Measurements from ENCODE around the gene CNIH3. TPM values are rescaled to one million over a fixed set of nuclear protein-coding genes. Genes with fewer than 3 reads are reported as not detected.

Gene CNIH3
- total RNA-seq, 2 donors from 2014 or later = 0.88 to 1.3 TPM

DNA sequence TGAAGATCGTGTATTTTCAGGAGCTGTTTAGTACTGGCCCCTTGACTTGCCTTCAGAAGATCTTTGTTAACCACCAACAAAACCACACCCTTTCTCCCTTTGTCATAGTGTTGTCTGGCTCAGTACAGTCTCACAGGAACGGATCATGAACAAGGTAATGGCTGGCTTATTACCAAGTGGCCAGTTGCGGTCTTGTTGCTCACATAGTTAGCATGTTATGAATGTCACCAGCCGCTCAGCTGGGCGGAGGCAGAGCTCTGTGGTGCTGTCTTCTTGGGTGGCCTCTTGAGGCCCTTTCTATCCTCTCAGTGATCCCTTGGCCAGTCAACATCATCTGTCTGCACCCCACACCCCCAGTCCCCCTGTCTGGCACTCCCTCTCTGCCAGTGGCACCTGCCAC is 21.4 kb downstream of the CNIH3 start:
- intact Hi-C loops (cut with DNase I) = no loop called here
- no peak for DNase-seq
- ATAC-seq = no peak

DNA sequence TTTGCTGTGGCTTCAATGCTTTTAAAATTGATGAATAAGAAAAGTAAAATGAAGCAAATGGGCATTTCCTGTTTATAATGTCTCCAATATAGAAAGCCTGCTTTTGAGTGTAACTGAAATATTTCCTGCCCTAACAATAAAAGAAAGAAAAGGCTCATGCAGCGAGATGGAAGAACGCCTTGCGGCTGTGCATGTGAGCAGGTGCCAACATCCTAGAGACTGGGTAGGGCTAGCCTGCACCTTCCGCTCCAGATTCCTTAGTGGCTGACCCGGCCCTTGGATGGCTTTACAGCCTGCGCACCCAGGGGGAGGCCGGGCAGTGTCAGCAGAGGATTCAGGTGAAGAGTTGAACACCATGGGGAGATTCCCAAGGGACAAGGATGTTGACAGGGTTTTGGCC is 21.8 kb downstream of the CNIH3 start:
- DNase-seq (no peak), ATAC-seq (no peak)
- intact Hi-C loops (cut with DNase I) = no loop called here

DNA sequence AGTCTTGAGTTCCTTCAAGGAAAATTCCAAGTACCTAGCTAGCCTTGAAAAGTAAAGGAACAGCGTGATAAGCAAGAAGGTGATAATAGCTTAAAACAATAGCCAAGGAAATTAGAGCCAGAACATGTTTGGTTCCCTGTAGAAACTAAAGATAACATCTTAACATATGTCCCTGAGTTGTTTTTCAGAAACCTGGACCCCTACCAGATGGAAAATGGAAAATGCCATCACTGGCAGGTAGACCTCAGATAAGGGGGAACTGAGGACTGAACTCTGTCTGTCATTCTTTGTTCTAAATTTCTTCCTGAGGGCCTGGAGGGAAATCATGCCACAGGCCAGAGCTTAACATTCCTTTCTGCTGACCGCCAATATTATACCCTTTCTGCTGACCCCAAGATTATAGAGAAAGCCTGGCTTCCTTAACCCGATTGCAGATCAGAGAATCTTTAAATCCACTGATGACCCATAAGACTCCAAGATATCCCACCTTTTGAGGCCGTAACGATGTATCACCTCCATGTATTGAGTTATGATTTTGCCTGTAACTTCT is 23.4 kb downstream of the CNIH3 start:
- DNase-seq (no peak), ATAC-seq (no peak)
- intact Hi-C loops (cut with DNase I) = no loop called here

DNA sequence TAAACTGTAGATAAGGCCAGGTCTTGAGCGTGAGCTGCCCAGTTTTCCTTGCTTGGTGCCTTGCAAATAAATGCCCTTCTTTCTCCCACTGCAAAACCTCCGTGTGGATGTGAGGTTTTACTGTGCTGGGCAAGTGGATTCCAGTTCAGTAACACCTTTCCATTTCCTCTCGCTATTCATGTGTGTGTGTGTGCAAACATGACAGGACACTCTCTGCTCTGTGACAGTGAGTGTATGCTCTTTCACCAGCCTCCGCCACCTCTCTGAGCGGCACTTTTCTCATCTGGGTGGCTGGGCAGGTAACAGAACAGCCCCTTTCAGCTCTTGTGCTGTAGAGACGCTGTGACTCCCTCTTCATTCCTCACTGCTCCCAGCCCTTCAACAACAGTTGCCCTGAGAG is 23.9 kb downstream of the CNIH3 start:
- no peak for ATAC-seq
- intact Hi-C loops (cut with DNase I) = loop anchor here (5.0 to 10.0 kb wide), 3 partner anchors 125 to 285 kb away; partner anchors contain the start of gene DNAH14 (in 1 of the 2)
- DNase-seq = no peak

DNA sequence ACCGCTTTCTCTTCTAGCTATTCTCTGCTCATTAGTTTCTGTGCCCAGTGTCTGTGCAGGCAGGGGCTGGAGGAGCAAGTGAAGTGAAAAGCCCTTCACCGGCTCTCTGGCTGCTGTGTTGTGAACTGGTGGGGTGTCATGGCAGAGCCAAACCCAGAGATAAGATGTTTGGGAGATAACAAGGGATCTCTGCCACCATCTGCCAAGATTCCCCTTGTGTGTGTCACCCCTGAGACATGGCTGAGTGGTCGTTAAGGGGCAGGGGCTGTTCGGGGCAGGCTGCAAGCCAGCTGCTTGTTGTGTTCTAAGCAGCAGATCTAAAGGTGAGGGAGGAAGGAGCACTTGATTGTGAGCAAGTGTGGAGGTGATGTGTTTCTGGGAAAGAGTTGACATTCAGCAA is 24.5 kb downstream of the CNIH3 start:
- intact Hi-C loops (cut with DNase I) = loop anchor here (5.0 to 10.0 kb wide), 3 partner anchors 126 to 284 kb away; partner anchors contain the start of gene DNAH14 (in 1 of the 2)
- ATAC-seq (no peak), DNase-seq (no peak)

DNA sequence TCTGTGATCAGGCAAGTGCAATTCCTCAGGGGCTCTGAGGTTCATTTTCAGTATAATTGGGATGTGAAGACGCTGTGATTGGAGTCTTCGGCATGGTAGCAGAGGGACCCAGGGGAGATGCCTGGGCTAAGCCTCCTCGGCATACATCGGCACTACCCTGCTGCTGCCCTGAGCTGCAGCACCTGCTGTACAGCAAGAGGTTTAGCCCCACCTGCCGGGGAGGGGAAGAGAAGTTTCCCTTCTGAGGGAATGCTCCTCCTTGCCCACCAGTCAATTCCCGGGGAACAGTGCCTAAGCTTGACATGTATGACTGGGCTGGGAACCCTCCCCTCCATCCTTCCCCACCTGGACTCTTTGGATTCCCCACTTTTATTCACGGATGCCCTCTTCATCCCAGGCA is 24.9 kb downstream of the CNIH3 start:
- no peak for ATAC-seq
- intact Hi-C loops (cut with DNase I) = loop anchor here (5.0 to 10.0 kb wide), 3 partner anchors 126 to 284 kb away; partner anchors contain the start of gene DNAH14 (in 1 of the 2)
- no peak for DNase-seq

DNA sequence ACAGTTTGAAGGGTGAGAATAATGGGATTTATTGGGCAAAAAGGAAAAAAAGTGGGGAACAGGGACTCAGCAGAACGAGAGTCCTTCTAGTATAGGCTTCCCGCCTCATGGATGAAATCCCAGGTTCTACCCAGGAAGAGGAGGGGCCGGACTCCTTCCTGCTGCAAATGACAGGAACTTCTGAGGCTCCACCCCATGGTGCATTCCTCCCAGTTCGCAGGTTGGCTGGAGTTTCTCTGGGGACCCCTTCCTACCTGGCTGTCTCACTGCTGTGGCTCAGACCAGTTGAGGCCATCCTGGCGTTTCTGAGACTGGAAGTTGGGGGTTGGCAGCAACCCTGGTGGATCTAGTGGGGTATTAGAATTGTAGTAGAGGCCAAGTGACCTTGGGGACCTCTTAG is 27.5 kb downstream of the CNIH3 start:
- no peak for ATAC-seq

DNA sequence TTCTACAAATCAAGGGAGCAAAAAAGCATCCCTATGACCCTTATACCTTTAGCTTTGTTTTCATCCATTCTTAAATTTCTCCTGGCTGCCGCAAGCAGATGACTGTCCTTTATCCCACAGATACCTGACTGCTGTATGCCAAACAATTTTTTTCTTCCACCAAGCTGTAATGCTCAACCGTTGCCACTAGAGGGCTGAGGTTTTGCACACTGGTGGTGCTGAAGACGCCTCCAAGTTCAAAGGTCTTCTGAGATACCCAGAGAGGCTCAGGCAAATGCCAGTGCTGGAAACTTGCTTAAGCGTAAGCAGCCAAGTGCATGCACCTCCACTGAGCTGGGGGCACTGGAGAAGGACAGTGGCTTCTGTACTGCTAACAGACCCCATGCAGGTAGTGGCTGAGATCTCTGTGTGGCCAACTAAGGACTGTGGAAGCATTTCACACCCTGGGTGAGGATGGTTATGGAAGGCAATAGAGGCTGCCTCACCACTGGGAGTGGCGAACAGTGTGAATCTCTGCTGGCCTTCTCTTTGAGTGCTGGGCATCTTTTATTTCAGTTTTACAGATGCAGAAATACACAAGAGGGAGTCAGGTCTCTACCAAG is 28.5 kb downstream of the CNIH3 start:
- intact Hi-C loops (cut with DNase I) = loop anchor here (2.0 to 10.0 kb wide), 4 partner anchors 130 to 280 kb away; partner anchors contain the start of gene DNAH14 (in 1 of the 2)
- peak; percentile 61 to 66 for ATAC-seq
- DNase-seq = no peak

More for the DNA sequence above, 27.5 kb downstream of the CNIH3 start:
- no peak for DNase-seq
- intact Hi-C loops (cut with DNase I) = loop anchor here (2.0 to 10.0 kb wide), 4 partner anchors 129 to 281 kb away; partner anchors contain the start of gene DNAH14 (in 1 of the 2)

DNA sequence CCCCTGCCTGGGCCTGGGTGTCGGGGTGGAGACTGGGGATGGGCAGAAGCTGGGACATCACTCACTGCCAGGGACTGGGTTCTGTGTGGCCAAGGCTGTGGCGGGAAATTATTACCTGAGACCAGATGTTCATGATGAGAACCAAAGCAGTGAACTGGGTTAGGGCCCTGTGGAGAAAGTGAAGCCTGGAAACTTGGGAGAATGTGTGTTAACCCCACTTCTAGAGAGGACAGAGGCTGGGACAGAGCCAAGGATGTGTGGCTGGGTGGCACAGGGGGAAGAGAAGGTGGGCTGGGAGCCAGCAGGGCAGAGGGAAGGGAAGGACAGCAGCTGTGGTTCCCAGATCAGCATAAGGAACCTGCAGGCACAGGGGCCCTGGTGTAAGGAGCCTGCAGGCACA is 31.3 kb downstream of the CNIH3 start:
- ATAC-seq (no peak), DNase-seq (no peak)
- intact Hi-C loops (cut with DNase I) = loop anchor here in 1 of 2 donors (10.0 kb wide), 2 partner anchors 133 to 277 kb away; partner anchors contain the start of gene DNAH14

DNA sequence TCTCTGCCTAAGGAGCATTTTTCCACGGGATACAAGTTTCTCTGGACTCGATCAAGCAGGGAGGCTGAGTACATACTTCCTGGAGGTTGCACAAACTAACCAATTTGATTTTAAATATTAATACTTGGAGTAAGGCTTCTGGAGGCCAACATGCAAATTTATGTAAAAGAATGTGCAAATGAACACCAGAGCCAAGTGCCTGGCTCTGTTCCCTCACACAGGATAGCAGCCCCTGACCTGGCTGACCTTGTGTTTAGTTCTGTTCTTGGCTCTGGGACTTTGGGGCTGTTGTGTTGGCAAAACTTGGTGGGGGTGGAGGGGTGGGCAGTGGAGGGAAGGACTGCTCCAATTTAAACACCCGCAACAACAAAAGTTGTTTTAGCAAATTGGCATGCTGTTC is 34.2 kb downstream of the CNIH3 start:
- intact Hi-C loops (cut with DNase I) = no loop called here
- no peak for DNase-seq
- no peak for ATAC-seq

DNA sequence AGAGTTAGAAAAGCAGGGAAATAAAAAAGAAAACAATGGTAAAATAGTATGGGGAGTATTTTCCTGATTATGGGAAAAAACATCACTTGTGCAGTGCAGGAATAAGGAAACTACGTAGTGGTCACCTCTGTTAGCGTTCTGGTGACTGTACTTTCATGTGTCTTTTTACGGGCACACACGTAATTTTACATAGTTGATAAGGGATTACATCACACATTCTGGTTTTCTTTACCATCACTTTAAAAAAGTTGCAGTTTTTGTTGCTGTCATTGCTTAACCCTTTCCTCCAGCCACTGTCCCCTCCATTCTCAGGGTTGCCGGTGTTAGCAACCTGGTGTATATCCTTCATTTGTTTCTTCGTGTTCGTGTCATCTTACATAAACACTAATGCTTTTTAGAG is 35.1 kb downstream of the CNIH3 start:
- intact Hi-C loops (cut with DNase I) = no loop called here
- no peak for ATAC-seq
- DNase-seq = no peak

DNA sequence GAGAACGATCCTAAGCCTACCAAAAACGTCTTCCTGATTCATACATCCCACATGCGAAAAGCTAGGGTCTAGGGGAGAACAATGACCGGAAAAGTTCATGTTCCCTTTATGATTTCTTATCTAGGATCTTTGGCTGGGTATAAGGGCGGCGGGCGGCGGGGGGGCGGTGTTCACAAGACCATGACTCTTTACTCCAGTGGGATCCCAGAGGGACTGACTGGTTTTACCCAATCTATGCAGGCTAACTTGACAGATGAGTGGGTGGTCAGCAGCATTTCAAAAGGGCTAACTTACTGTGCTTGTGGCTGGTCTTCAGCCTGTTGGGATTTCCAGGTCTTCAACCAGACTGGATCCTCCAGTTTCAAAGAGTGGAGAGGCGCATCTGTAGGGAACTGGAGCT is 40.3 kb downstream of the CNIH3 start:
- DNase-seq (no peak), ATAC-seq (no peak)
- intact Hi-C loops (cut with DNase I) = no loop called here

DNA sequence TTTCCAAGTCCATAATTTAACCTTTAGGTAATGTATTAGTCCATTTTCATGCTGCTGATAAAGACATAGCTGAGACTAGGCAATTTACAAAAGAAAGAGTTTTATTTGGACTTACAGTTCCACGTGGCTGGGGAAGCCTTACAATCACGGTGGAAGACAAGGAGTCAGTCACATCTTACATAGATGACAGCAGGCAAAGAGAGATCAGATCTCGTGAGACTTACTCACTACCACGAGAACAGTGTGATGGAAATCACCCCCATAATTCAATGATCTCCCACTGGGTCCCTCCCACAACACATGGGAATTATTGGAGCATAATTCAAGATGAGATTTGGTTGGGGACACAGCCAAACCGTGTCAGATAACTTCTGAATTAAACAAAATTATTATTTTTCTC is 44.0 kb downstream of the CNIH3 start:
- intact Hi-C loops (cut with DNase I) = no loop called here
- no peak for ATAC-seq

DNA sequence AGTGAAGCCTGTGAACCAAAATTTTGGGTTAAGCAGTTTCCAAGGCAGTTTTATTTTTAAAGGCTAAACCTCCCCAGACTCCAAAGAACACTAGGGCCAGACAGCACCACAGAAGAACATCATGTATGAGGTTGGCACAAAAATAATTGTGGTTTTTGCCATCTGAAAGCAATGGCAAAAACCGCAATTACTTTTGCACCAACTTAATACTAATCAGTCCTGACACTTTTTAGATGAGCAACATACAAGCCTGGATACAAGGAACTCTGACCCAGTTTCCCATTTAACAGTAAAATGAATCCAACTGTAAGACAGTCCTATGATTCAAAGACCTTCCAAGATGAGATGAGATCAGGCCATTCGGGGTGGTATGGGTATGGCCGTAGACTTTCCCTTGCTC is 46.8 kb downstream of the CNIH3 start:
- ATAC-seq (no peak), DNase-seq (no peak)
- intact Hi-C loops (cut with DNase I) = no loop called here

More for the DNA sequence above, 44.0 kb downstream of the CNIH3 start:
- no peak for DNase-seq

DNA sequence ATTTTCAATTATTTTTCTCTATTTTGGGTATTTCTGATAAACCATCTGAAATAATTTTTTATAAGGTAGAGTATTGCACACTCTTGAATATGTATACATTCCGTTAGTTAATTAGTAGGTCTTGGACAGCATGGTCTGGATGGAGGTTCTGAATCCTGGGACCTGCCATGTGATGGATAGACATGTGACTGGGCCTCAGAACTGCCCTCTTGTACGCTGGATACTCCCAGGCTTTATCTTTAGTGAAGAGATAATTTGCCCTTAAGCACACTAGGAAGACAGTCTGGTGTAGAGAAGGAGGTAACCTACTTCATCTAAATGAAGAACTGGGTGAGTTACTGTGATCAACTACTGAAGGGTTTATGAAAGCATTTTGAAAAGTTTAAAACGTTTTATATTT is 48.9 kb downstream of the CNIH3 start:
- ATAC-seq = no peak
- intact Hi-C loops (cut with DNase I) = no loop called here
- DNase-seq = no peak

DNA sequence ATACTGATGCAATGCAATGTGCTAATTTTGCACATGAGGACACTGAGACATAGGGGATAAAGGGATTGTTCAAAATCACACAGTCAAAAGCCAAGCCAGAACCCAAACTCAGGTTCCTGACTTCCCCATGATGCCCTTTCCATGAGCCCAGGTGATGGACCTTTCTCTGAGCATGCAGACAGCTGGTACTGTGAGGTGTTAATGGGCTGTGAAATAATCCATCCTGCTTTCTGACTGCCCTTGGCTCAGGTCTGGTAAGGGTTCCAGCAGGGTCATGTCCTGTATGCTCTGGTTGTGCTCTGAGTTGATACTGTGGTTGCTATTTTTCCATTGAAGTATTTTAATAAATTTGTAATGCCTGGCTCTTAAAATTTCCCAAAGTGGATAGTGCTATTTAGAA is 50.0 kb downstream of the CNIH3 start:
- DNase-seq (no peak), ATAC-seq (no peak)
- intact Hi-C loops (cut with DNase I) = no loop called here

DNA sequence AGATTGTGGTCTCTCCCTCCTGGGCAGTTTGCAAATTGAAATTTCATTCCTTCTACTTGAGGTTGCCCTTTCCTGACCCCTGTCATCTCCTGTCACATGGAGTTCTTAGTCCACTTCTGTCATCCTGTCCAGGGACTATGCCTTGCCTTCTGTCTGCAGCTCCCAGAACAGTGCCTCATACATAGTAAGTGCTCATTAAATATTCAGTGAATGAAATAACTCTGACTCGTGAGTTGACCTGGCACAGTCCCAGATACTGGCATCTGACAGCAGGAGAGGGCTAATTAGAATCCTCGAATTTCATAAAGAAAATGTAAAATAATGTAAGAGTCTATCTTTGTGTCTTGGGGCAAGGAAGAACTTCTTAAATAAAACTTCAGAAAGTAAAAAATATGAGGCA is 50.8 kb downstream of the CNIH3 start:
- intact Hi-C loops (cut with DNase I) = no loop called here
- ATAC-seq (no peak), DNase-seq (no peak)

DNA sequence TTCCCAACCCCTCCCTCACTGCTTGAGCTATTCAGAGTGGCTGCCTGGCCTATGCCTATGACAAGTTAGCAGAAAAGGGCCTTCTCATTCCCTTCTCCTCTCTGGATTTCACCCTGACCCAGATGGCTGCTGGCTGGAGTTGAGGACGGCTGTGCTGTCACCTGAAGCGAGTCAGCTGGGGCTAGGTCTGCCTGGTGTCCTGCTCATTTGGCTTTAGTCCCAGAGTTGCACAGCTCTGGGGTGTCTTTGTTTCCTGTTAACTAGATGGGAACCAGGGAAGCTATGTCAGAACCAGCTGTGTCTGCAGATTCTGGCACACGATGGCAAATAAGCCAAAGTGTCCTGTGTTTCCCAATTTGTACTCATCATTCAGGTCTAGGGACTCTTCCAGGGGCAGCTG is 52.9 kb downstream of the CNIH3 start:
- DNase-seq (no peak), ATAC-seq (peak; percentile 49 to 61)
- intact Hi-C loops (cut with DNase I) = no loop called here

DNA sequence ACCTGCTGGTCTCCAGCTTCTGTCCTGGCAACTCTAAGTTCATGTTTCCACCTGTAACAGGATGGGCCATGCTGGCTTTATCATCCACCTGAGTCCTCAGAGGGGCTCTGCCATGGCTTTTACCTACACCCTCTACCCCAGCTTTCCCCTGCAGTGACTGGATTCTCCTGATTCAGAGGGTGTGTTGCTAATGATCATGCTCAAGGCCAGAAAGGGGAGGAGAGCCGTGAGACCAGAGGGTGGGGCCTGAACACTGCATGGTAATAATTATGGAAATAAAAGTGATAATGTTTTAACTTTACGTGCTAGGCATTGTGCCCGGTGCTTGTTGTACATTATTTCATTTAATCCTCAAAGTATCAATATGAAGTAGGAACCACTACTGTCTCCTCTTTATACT is 53.3 kb downstream of the CNIH3 start:
- intact Hi-C loops (cut with DNase I) = no loop called here

DNA sequence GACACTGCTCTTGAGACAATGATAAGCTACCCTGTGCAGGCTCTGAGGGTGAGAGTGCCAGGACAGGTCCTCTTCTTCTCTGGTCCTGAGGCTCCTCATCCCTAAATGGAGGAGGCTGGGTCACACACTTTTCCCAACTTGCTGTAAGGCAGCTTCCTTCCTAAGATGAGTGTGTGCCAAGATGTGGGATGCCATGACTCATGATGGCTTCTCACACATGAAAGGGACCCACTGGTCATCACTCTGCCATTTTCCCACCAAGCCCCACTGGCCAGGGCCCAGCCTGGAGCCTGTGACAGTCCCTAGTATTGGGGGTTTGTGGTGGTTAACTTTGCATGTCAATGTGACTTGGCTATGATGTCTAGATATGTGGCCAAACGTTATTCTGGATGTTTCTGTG is 54.4 kb downstream of the CNIH3 start:
- intact Hi-C loops (cut with DNase I) = no loop called here
- no peak for ATAC-seq

More for the DNA sequence above, 53.3 kb downstream of the CNIH3 start:
- DNase-seq (no peak), ATAC-seq (no peak)

DNA sequence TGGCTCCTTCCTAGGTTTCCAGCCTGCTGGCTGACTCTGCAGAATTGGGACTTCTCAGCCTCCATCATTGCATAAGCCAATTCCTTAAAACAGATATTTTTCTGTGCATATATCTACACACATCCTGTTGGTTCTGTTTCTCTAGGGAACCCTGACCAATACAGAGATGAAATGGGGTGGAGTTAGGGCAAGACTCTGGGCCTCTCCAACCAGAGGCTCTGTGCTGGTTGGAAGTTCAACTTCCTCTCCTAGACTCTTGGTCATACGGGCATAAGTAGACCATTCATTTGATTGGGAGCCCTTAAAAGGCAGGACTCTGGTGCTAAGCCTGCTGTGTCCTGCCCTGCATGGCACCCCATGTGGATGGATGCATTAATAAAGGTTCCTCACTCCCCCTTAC is 55.0 kb downstream of the CNIH3 start:
- intact Hi-C loops (cut with DNase I) = no loop called here

More for the DNA sequence above, 54.4 kb downstream of the CNIH3 start:
- DNase-seq = no peak

More for the DNA sequence above, 55.0 kb downstream of the CNIH3 start:
- DNase-seq (no peak), ATAC-seq (no peak)

Data from left cardiac atrium (tissue), 4 donors.